DMS153 (cell line): Measurements from ENCODE around the gene GALNT8.
"Not testable (repeated sequence)": the region's sequence is repeated elsewhere in the genome, so short reads cannot be mapped to it uniquely, and the experiment has no call there.

Experiments used
- DNase-seq: peaks from one replicate; lab custom pipeline; 2025; lab: John Stamatoyannopoulos, UW

The GALNT8 gene

DNA sequence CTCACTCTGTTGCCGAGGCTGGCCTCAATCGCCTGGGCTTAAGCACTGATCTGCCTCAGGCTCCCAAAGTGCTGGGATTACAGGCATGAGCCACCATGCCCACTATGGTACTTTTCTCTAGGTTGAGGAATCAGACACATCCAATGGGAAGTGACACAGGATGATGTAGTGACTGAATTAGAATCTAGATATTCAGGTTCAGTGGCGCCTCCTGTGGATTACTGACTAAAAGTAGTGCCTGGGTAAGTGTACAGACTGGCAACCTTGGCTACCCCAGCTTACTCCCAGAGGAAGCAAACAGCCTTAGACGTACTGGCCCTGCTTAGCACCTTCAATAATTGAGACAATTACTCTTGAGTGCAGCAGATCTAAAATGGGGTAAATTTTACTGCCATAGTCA lies 22.8 kb downstream of the GALNT8 start:
- DNase-seq, result no peak

DNA sequence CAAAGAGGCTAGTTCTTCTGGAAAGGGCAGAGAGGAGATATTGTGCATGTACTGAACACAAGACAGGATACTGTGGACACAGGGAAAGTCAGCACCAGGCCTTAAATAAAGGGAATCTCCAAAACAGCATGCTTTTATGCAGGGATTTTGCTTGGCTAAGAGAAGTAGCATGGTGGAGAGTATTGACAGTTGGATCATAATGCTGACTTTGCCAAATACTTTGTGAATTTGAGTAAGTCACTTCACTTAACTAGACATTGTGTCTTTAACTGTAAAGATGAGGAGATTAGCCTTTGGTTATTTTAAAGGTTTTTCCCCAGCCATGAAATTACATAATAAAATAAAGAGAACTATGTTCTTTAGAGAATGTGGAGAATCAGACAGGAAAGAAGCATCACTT lies 24.5 kb downstream of the GALNT8 start:
- DNase-seq, result no peak

GRCh38 chr12:4745249-4745648 lies 25.0 kb downstream of the GALNT8 start:
- DNase-seq, result no peak

DNA sequence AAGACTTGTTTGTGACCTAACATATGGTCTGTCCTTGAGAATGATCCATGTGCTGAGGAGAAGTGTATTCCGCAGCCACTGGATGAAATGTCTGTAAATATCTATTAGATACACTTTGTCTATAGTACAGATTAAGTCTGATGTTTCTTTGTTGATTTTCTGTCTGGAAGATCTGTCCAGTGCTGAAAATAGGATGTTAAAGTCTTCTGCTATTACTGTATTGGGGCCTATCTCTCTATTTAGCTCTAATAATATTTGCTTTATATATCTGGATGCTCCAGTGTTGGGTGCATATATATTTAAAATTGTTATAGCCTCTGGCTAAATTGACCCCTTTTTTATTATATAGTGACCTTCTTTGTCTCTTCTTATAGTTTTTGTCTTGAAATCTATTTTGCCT lies 31.5 kb downstream of the GALNT8 start:
- DNase-seq, result not testable (repeated sequence)

- DNase-seq, result no peak
These were observed 42.6 kb downstream of the GALNT8 start for GRCh38 chr12:4762773-4763172.

DNA sequence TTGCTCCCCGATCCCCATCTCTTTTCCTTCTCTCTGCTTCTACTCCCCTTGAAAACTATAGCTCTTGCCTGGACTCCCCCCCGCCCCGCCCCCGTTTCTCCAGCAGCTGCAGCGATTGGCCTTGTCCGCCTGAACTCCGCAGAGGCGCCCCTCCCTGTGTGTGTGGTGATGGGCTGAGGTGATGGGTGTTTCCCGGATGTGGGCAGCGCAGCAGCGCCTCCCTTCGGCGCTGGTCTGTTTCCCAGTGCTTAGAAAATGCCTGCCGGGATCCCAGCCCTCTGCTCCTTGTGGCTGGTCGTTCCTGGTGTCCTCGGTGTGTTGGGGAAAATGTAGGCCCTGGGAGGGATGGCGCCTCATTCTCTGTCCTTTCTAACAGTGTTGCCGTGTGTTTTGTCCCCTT lies 43.3 kb downstream of the GALNT8 start:
- peak; percentile 79 for DNase-seq

GRCh38 chr12:4766445-4766844 lies 46.2 kb downstream of the GALNT8 start:
- DNase-seq, result no peak

DNA sequence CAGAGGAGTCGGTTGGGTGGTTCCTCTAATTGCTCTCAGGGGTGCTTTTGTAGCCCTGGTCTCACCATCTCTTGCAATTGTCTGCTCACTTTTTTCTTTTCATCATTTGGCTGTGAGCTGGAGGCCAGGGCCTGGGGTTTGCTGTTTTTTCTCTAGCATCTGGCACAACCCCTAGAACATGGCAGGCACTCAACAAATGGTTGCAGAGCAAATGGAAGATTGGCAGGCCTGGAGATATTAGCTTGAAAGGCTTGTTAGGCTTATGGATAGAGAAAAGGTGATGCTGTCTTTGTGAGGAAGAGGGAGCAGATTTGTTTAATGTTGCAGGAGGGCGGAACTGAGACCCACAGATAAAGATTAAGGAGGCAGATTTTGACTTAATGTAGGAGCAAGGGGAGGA lies 47.0 kb downstream of the GALNT8 start:
- DNase-seq, result no peak

GRCh38 chr12:4768341-4768740 lies 48.1 kb downstream of the GALNT8 start:
- no peak for DNase-seq

- no peak for DNase-seq
These were observed 48.9 kb downstream of the GALNT8 start for GRCh38 chr12:4769073-4769472.

GRCh38 chr12:4771172-4771959 lies 51.2 kb downstream of the GALNT8 start:
- DNase-seq, result no peak

DNA sequence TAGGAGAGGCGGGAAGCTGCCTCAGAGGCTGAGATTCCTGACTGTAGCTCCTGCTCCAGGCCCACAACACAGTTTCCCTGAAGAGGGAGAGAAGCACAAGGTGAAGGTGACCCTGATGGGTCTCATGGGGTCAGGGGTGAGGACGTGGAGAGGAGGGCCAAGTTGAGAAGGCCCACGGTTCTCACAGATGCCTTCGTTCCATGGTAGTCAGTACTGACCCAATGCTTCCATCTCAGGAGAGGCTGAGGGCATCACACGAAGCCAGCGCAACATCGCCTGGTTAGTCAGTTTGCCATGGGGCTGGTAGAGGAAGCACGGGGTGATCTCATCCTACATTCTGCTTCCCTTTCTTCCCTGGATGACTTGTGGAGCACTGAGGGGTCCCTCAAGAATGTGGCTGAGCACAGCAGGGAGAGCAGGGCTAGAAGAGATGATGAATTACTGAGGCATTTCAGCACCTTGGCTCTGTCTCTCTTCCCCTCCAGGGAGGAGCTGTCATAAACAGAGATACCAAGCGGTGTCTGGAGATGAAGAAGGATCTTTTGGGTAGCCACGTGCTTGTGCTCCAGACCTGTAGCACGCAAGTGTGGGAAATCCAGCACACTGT lies 51.9 kb downstream of the GALNT8 start:
- no peak for DNase-seq

- no peak for DNase-seq
These were observed 55.7 kb downstream of the GALNT8 start for GRCh38 chr12:4775936-4776335.

GRCh38 chr12:4779749-4780148 lies 59.5 kb downstream of the GALNT8 start:
- DNase-seq, result no peak

DNA sequence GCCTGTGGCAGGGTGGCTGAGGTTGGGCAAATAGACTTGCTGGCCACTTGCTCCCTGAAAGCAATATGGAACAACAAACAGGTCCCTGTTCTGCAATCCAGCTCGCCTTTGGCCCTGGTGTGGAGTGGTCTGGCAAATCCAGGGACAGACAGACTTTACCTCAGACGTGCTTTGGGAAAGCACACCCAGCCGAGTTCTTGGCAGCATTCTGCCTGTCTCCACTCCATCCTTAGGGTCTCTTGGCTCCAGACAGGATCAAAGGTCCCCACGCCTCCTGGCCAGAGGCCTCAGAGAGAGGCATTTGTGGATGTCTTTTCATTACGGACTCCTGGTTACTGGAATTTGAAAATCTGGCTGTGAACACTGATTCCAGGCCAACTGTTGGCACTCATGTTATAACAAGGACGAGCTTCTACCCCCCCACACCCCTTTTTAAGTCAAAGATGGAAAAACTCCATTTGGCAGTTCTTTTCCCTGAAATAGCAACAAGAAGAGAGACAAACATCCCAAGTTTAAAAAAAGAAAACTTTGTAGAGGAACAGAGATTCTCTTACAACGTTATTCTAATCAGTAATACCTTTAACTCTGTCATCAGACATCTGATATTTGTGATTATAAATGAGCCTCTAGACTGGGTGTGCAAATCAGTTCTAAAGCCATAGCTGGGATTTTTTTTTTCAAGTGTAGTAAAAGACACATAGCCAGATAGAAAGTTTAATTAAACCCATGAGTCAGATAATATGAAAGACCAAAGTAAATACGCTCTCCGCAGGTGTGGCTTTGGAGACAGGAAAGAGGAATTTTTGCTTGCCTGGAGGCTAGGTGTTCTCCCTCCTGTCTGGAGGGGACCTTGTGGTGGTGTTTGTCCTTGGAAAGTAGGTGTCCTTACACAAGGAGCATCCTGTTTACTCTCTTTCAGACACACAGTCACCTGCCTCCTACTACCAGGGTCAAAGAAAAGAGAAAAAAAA lies 60.7 kb downstream of the GALNT8 start:
- peak; percentile 40 for DNase-seq

DNA sequence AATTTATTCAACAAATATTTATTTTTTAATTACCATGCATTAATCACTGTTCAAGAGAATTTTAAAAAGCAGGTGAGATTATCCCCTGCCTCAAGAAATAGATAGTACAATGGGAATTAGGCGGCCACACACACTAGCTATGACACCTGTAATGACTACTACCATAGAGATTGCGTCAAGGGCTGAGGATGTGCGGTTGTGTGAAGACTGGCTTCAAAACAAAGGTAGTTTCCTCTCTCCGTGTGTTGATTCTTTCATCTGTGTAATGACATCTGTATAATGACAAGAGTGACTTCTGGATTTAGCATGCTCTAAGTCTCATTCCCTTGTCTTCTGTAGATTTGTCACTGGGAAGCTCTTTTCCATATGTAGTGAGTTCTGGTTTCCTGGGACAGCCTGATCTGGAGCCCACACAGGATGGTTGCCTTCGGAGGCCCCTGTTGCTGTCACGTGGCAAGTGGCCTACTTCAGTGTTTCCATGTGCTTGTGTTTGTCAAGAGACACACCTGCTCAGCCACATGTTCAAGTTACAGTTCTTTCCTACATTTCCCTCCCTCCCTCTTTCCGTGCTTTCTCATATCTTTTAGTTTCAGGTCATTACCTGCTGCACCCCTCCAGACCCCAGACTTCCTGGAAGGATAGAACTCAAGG lies 64.3 kb downstream of the GALNT8 start:
- DNase-seq, result no peak

DNA sequence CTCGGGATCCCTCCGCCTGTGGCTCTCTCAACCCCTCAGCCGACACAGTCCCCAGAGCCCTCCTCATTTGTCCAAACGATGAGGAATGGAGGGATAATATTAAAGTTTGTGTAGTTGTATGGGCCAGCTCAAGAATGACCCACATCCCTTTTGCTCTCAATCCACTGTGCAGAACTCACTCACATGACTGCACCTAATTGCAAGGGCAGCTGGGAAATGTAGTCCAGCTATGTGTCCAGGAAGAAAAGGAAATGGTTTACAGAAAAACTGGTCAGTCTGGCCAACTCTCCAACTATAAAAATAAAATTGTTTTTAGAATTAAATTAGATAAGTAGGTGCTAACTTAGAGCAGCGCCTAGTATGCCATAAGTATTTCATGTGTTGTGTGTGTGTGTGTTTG lies 66.6 kb downstream of the GALNT8 start:
- no peak for DNase-seq

- DNase-seq, result no peak
These were observed 67.8 kb downstream of the GALNT8 start for GRCh38 chr12:4787965-4788364.

DNA sequence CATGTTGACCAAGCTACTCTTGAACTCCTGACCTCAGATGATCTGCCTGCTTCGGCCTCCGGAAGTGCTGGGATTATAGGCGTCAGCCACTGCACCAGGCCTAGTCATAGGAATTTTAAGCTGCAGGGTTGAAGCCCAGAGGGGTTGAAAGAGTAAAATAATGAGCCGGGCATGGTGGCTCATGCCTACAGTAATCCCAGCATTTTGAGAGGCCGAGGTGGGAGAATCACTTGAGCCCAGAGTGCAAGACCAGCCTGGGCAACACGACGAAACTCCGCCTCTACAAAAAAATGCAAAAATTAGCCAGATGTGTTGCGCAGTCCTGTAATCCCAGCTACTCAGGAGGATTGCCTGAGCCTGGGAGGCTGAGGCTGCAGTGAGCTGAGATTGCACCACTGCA lies 69.6 kb downstream of the GALNT8 start:
- DNase-seq, result no peak

GRCh38 chr12:4791497-4791896 lies 71.3 kb downstream of the GALNT8 start:
- DNase-seq, result no peak

DNA sequence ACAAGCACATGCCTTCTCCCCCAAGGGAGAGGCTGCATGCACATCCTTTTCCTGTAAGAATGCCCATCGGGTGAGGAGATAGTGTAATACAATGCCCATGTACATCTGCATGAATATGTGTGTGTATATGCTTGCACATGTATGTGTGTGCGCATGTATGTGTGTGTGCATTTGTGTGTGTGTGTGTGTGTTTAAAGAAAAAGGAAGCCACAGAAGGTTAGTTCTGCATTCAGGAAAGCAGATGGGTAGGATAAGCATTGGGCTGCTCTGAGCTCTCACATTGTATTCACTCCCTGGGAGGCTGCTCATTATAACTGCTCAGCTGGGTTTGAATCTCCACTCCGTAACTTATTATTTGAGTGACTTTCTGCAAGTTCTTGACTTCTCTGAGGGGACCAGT lies 74.3 kb downstream of the GALNT8 start:
- no peak for DNase-seq

DNA sequence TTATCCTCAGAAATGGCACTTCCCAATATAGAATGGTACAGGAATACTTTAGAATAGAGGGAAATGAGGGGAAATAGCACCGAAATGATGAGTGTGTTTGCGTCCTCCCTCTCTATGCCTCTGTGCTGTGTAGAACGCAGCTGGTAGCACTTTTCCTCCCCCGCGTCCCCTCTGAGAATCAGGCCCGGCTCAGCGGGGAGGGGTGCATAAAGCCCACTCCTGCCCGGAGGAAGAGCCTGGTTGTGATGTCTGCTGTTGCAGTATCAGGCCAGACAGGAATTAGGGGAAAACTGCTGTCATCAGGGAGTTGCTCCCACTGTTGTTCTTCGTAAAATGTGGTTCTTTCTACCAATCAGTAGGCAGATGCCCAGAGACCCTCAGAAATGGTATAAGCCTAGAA lies 76.0 kb downstream of the GALNT8 start:
- no peak for DNase-seq
